NOMO-1 treated with dmso at 0.1 percent for 144 hours (cell line): ENCODE data around the gene TSHZ2.
"Not testable (repeated sequence)": the region's sequence is repeated elsewhere in the genome, so short reads cannot be mapped to it uniquely, and the experiment has no call there.

Source experiments
- DNase-seq: peaks from one replicate; lab custom pipeline; 2025; ENCODE audit not compliant: unreplicated experiment; lab: John Stamatoyannopoulos, UW

The TSHZ2 gene

GRCh38 chr20:53334861-53335260 is 362.7 kb downstream of the TSHZ2 start:
- no peak for DNase-seq

- DNase-seq = no peak
Measured at GRCh38 chr20:53335555-53335954, 363.4 kb downstream of the TSHZ2 start.

GRCh38 chr20:53336892-53337291 is 364.7 kb downstream of the TSHZ2 start:
- no peak for DNase-seq

GRCh38 chr20:53337390-53338101 is 365.4 kb downstream of the TSHZ2 start:
- no peak for DNase-seq

GRCh38 chr20:53338716-53339115 is 366.6 kb downstream of the TSHZ2 start:
- no peak for DNase-seq

GRCh38 chr20:53342429-53342828 is 370.3 kb downstream of the TSHZ2 start:
- DNase-seq = no peak

GRCh38 chr20:53343448-53343847 is 371.3 kb downstream of the TSHZ2 start:
- DNase-seq = no peak

GRCh38 chr20:53344891-53345290 is 372.7 kb downstream of the TSHZ2 start:
- DNase-seq = peak; percentile 31

GRCh38 chr20:53345536-53346334 is 373.6 kb downstream of the TSHZ2 start:
- no peak for DNase-seq

GRCh38 chr20:53346335-53346648 is 374.1 kb downstream of the TSHZ2 start:
- DNase-seq = no peak

- DNase-seq = no peak
Measured at GRCh38 chr20:53349730-53350129, 377.6 kb downstream of the TSHZ2 start.

GRCh38 chr20:53352727-53353440 is 380.7 kb downstream of the TSHZ2 start:
- DNase-seq = no peak

- DNase-seq = no peak
Measured at GRCh38 chr20:53354314-53354713, 382.2 kb downstream of the TSHZ2 start.

GRCh38 chr20:53355790-53356189 is 383.6 kb downstream of the TSHZ2 start:
- DNase-seq = no peak

GRCh38 chr20:53359425-53359824 is 387.3 kb downstream of the TSHZ2 start:
- DNase-seq = no peak

GRCh38 chr20:53360852-53361251 is 388.7 kb downstream of the TSHZ2 start:
- DNase-seq = no peak

- no peak for DNase-seq
Measured at GRCh38 chr20:53362736-53363135, 390.6 kb downstream of the TSHZ2 start.

- DNase-seq = no peak
Measured at GRCh38 chr20:53364646-53365045, 392.5 kb downstream of the TSHZ2 start.

GRCh38 chr20:53365076-53365475 is 392.9 kb downstream of the TSHZ2 start:
- DNase-seq = no peak

- DNase-seq = no peak
Measured at GRCh38 chr20:53365539-53366075, 393.4 kb downstream of the TSHZ2 start.

- DNase-seq = not testable (repeated sequence)
Measured at GRCh38 chr20:53366928-53367327, 394.8 kb downstream of the TSHZ2 start.

- DNase-seq = no peak
Measured at GRCh38 chr20:53369871-53370270, 397.7 kb downstream of the TSHZ2 start.
